SJCRH30 (cell line): ENCODE results near the gene POLR3A. TPM values are rescaled to one million over a fixed set of nuclear protein-coding genes. Genes with fewer than 3 reads are reported as not detected.
"Not testable (repeated sequence)": the region's sequence is repeated elsewhere in the genome, so short reads cannot be mapped to it uniquely, and the experiment has no call there.

Source experiments
- DNase-seq, 2 experiments: peaks; one replicate each; pipeline ENCODE4 v3.0.0-alpha.2; 2015 to 2020
- H3K27ac ChIP-seq: fragments of 250-450 bp; sonication (Bioruptor Pico); 2 replicates; pipeline ENCODE4 v1.5.1; 2020; ENCODE audit warnings: mild to moderate bottlenecking, moderate library complexity
- H3K27me3 ChIP-seq: fragments of 250-450 bp; sonication (Bioruptor Pico); 2 replicates; pipeline ENCODE4 v1.5.1; 2020; ENCODE audit warnings: mild to moderate bottlenecking, moderate library complexity
- H3K36me3 ChIP-seq: fragments of 250-450 bp; sonication (Bioruptor Pico); 2 replicates; pipeline ENCODE4 v1.5.1; 2020; ENCODE audit warnings: mild to moderate bottlenecking, moderate library complexity
- H3K4me1 ChIP-seq: fragments of 250-450 bp; sonication (Bioruptor Pico); 2 replicates; pipeline ENCODE4 v1.5.1; 2020; ENCODE audit warnings: mild to moderate bottlenecking, moderate library complexity
- H3K4me3 ChIP-seq: fragments of 250-450 bp; sonication (Bioruptor Pico); 2 replicates; pipeline ENCODE4 v1.5.1; 2020; ENCODE audit warnings: mild to moderate bottlenecking, moderate library complexity
- H3K9me3 ChIP-seq: fragments of 250-450 bp; sonication (Bioruptor Pico); replicated peaks from 2 replicates; pipeline ENCODE4 v1.5.1; 2020; ENCODE audit warnings: mild to moderate bottlenecking, moderate library complexity
- total RNA-seq: library from RNA; depleted of rRNA; stranded (reverse); fragments of >200 nt; shearing (Covaris generic); gene quantifications from 2 replicates; pipeline ENCODE4 v1.2.3, GENCODE V29; 2014

The POLR3A gene
- total RNA-seq, 1 experiment from 2014 or later, result 22.6 TPM

DNA sequence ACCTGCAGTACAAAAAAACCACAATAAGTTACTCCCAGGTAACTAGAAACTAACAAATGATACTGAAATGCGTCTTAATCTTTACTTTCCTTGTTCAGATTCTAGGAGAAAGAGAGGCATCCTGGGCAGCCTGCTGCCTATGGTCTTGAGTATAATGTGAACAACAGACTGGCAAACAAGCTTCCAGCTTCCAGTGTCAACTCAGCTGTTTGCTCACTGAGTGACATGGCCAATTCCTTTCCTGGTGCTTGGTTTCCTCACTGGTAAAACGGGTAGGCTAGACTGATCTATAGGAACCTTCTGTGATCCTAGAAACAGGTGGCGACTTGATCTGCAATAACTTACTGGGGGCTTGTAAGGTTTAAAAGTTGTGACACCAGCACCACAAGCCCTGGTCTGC, 10.1 kb downstream of the POLR3A start:
- H3K4me1 ChIP-seq, result no peaks in the 10 kb centered on the region
- H3K27me3 ChIP-seq, result no peaks in the 10 kb centered on the region
- no peak for DNase-seq
- H3K4me3 ChIP-seq, result no peak overlapping the region
- no peak overlapping the region for H3K27ac ChIP-seq
- no peaks in the 10 kb centered on the region for H3K9me3 ChIP-seq
- peaks cover 65% of the 10 kb centered on the region for H3K36me3 ChIP-seq

DNA sequence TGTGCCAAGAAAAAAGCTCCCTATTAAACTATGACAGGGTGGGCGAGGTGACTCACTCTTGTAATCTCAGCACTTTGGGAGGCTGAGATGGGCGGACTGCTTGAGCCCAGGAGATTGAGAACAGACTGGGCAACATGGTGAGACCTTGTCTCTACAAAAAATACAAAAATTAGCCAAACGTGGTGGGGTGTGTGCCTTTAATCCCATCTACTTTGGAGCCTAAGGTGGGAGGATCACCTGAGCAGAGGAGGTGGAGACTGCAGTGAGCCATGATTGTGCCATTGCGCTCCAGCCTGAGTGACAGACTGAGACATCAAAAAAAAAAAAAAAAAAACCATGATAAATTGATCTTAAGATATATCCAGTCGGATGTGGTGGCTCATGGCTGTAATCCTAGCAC, 11.5 kb downstream of the POLR3A start:
- Histone ChIP-seq H3K27me3 (no peaks in the 10 kb centered on the region), H3K4me3 (no peak overlapping the region), H3K9me3 (no peaks in the 10 kb centered on the region), H3K4me1 (no peaks in the 10 kb centered on the region), H3K27ac (no peak overlapping the region), H3K36me3 (peaks cover 65% of the 10 kb centered on the region)
- no peak for DNase-seq

DNA sequence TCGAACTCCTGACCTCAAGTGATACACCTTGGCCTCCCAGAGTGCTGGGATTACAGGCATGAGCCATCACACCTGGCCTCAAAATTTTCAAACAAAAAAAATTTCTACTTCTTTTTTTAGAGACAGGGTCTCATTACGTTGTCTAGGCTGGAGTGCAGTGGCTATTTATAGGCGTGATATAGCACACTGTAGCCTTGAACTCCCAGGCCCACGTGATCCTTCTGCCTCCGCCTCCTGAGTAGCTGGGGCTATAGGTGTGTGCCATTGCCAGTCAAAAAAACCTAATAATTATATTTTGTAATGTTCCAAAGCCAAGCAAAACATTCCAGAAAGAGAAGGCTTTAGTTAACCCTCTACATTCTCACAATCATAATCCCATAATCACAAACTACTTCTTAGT, 13.8 kb downstream of the POLR3A start:
- H3K4me3 ChIP-seq, result no peak overlapping the region
- no peaks in the 10 kb centered on the region for H3K4me1 ChIP-seq
- H3K27ac ChIP-seq, result no peak overlapping the region
- H3K27me3 ChIP-seq, result no peaks in the 10 kb centered on the region
- H3K36me3 ChIP-seq, result peaks cover 65% of the 10 kb centered on the region
- no peak for DNase-seq
- no peaks in the 10 kb centered on the region for H3K9me3 ChIP-seq

DNA sequence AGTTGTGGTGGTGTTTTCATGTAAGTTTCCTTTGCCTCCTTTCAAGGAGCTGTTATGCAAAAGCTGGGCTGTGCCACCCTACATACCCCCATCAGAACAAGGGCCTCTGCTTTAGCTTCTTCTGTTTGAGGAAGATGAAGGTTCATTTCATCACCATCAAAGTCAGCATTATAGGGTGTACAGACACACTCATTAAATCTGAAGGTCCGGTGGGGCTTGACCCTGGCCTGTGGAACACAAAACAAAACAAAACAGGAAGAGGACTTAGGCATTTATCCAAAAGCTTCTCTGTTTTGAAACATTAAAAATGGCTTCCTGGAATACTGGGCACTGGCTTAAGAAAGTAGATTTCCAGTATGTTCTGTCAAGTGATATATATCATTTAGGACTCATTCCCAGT, 15.8 kb downstream of the POLR3A start:
- Histone ChIP-seq H3K27ac (no peak overlapping the region), H3K27me3 (no peaks in the 10 kb centered on the region), H3K4me1 (no peaks in the 10 kb centered on the region), H3K9me3 (no peaks in the 10 kb centered on the region), H3K36me3 (peaks cover 59% of the 10 kb centered on the region), H3K4me3 (no peak overlapping the region)
- no peak for DNase-seq

DNA sequence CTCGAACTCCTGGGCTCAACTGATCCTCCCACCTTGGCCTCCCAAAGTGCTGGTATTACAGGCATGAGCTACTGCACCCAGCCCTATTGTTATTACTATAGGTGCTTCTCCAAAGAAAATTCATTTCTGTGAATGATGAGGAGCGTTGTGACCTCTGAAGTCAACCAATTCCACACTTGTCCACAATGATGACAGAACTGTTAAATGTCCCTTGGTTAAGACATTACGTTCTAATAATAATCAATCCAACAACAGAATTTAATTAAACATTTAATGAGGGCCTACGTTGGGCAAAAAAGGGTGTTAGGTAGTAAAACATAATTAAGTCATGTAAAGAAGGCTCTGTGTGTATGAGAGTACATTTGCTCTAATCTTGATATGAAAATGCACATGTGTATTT, 18.2 kb downstream of the POLR3A start:
- H3K36me3 ChIP-seq, result peaks cover 68% of the 10 kb centered on the region

DNA sequence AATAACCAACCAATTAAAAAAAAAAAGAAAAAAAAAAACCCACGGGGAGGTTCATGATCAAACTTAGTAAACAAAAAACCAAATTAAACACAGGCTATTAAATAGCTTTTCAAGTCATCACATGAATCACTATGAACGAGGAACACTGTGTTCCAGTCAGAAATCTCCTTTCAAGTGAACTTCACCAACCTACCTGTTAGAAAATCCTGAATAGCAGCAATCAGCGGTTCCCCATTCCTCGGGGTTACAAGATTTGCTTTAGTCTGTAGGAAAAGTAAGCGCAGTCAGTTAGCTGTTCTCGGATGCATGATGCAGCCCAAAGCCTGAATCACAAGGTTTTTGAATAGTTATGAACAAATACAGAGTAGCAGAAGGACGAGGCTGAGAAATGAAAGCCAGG, 19.0 kb downstream of the POLR3A start:
- DNase-seq, result no peak
- Histone ChIP-seq H3K4me1 (no peaks in the 10 kb centered on the region), H3K4me3 (no peak overlapping the region), H3K27ac (no peak overlapping the region), H3K36me3 (peaks cover 68% of the 10 kb centered on the region), H3K9me3 (no peaks in the 10 kb centered on the region), H3K27me3 (no peaks in the 10 kb centered on the region)

More for the DNA sequence above, 18.2 kb downstream of the POLR3A start:
- no peaks in the 10 kb centered on the region for H3K9me3 ChIP-seq
- DNase-seq, result no peak
- H3K27me3 ChIP-seq, result no peaks in the 10 kb centered on the region
- no peak overlapping the region for H3K4me3 ChIP-seq
- no peaks in the 10 kb centered on the region for H3K4me1 ChIP-seq
- H3K27ac ChIP-seq, result no peak overlapping the region

DNA sequence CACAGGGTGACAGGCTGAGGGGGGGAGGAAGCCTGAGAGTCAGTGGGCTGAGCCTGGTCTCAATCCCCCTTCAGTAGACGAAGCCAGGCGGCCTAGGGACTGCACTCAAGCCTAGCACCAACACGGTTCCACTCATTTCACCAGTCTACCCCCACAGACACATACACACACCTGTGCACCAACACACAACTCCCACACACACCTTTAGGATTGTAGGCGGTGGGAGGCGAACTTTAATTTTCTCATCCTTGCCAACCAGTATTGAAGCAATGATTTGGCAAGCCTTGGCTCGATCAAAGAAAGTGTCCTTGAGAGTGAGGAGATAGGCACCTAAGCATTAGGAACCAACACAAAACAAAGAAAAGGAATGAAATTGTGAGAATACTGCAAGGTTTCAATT, 19.7 kb downstream of the POLR3A start:
- Histone ChIP-seq H3K4me3 (no peak overlapping the region), H3K27me3 (no peaks in the 10 kb centered on the region), H3K36me3 (peaks cover 68% of the 10 kb centered on the region), H3K4me1 (no peaks in the 10 kb centered on the region), H3K9me3 (no peaks in the 10 kb centered on the region), H3K27ac (no peak overlapping the region)
- DNase-seq, result no peak

DNA sequence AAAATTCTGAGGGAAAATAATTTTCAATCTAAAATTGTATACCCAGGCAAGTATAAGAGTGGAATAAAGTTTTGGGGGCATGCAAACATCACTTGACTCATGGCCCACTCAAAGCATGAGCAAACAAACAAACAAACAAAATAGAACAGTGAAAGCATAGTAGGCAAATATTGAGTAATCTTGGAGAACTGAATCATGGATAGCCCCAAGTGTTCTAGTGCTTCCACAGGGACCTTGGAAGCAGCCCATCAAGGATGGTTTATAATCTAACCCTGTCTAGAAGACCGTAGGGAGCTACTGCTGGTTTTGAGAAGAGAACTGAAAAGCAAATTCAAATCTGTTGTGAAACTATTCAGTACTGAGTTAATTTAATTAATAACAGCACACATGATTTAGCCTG, 22.1 kb downstream of the POLR3A start:
- no peak overlapping the region for H3K4me3 ChIP-seq
- no peaks in the 10 kb centered on the region for H3K27me3 ChIP-seq
- no peak overlapping the region for H3K27ac ChIP-seq
- no peaks in the 10 kb centered on the region for H3K9me3 ChIP-seq
- H3K4me1 ChIP-seq, result no peaks in the 10 kb centered on the region
- DNase-seq, result no peak
- H3K36me3 ChIP-seq, result peaks cover 72% of the 10 kb centered on the region

DNA sequence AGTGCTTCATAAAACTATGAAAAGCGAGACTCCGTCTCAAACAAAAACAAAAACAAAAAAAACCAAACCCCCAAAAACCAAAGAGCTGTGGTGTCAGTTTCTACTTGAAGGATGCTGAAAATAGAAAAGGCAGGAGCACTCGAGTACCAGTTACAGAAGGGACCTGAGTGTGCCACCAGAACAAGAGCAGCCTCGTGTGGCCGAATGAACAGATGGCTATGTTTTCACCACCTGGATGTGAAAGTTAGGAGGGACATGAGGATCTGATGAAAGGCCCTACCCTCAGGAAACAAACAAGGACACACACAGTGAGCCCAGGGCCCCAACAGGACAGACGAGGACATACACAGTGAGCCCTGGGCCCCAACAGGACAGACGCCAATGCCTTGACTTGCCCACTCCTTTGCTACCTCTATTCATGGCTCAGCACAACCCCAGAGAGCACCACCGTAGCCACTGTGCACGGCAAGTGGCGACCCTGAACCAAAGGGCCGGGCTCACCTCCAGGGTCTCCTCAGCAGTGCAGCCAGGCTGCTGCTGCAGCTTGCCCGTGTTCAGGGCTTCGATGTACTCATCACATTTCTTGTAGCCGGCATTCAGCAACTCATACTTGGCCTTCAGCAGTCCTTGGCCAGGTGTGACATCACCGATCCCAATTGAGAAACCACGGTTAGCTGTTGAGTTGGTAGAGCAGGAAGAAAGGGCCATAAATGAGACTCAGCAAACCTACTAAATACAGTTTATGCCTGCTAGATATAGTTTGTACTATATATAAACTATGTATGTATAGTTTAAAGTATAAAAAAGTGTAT, 24.9 kb downstream of the POLR3A start:
- no peaks in the 10 kb centered on the region for H3K9me3 ChIP-seq
- no peak for DNase-seq
- no peak overlapping the region for H3K27ac ChIP-seq

DNA sequence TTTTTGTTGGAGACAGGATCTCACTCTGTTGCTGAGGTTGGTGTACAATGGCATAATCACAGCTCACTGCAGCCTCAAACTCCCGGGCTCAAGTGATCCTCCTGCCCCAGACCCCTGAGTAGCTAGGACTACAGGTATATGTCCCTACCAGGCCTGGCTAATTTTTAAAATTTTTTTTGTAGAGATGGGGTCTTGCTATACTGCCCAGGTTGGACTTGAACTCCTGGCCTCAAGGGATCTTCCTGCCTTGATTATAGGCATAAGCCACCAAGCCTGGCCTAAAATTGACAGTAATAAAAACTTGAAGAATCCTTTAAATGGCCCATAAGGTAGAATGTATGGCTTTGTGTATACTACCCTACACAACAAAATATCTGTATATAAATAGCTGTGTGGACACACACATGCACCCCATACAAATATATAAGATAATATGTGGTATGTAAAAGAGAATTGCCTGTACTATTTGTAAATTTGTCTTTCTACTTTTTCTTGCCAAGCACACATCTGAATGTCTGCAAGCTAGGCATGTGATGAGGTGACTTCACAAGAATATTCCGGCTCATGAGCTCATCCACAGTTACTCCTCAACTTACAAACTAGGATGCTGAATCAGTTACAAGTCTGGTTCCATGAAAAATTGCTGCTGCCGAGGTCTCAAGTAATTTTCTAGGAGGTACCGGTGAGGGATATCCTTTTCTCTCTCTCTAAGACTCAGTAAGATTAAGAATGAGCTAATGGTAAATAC, 26.6 kb downstream of the POLR3A start:
- Histone ChIP-seq H3K9me3 (no peaks in the 10 kb centered on the region), H3K4me3 (no peak overlapping the region), H3K4me1 (no peaks in the 10 kb centered on the region), H3K36me3 (peaks cover 83% of the 10 kb centered on the region), H3K27me3 (no peaks in the 10 kb centered on the region), H3K27ac (no peak overlapping the region)
- no peak for DNase-seq

More for the DNA sequence above, 24.9 kb downstream of the POLR3A start:
- Histone ChIP-seq H3K4me3 (no peak overlapping the region), H3K36me3 (peaks cover 76% of the 10 kb centered on the region), H3K4me1 (no peaks in the 10 kb centered on the region), H3K27me3 (no peaks in the 10 kb centered on the region)

DNA sequence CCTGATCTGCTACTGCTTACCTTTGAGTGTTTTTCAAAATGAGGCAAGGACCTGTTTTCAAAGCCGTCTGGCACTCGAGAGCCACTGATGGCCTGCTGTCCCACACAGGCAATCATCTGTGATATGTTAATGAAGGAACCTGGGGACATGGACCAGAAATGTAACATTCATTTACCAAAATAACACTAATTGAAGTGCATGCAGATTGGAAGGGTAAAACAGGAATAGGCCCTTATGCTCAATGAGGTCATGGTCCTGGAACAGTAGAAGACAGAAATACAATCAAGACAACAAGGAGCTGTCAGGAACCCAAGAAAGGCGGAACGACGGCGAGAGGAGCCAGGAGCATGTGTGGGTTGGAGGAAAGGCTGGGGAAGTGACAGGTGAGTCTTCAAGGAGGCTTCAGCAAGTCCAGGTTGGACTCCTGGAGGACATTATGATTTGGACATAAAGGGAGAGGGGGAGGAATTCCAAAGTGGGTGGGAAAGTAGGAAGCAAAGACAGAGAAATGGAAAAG, 28.3 kb downstream of the POLR3A start:
- Histone ChIP-seq H3K27me3 (no peaks in the 10 kb centered on the region), H3K27ac (no peak overlapping the region), H3K9me3 (no peaks in the 10 kb centered on the region), H3K4me3 (no peak overlapping the region), H3K36me3 (peaks cover 72% of the 10 kb centered on the region), H3K4me1 (no peaks in the 10 kb centered on the region)
- no peak for DNase-seq

DNA sequence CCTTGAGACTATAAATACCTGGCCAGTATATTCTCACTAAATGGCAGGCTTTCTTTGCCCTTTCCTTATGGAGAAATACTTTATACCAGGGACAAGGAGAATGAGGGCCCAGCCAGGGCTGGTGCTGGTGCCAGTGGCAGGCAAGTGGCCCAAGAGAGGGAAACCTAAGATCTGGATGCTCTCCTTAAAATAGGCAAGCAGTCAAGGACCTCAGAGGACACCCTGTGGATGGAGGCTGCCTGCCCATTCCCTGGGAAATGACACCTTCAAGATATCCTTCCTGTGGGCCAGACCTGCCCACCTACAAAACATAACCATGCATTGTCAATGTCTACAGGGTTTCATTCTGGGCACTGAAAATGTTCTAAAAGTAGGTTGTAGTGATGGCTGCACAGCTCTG, 29.1 kb downstream of the POLR3A start:
- peaks cover 65% of the 10 kb centered on the region for H3K36me3 ChIP-seq
- no peak overlapping the region for H3K4me3 ChIP-seq
- no peak for DNase-seq
- no peaks in the 10 kb centered on the region for H3K4me1 ChIP-seq
- H3K27ac ChIP-seq, result no peak overlapping the region
- H3K27me3 ChIP-seq, result no peaks in the 10 kb centered on the region
- H3K9me3 ChIP-seq, result no peaks in the 10 kb centered on the region

DNA sequence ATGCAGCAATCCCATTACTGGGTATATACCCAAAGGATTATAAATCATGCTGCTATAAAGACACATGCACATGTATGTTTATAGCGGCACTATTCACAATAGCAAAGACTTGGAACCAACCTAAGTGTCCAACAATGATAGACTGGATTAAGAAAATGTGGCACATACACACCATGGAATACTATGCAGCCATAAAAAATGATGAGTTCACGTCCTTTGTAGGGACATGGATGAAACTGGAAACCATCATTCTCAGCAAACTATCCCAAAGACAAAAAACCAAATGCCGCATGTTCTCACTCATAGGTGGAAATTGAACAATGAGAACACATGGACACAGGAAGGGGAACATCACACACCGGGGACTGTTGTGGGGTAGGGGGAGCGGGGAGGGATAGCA, 30.5 kb downstream of the POLR3A start:
- not testable (repeated sequence) for DNase-seq, H3K9me3 ChIP-seq, H3K4me1 ChIP-seq, H3K4me3 ChIP-seq, H3K27me3 ChIP-seq, H3K27ac ChIP-seq
- H3K36me3 ChIP-seq, result peaks cover 58% of the 10 kb centered on the region

DNA sequence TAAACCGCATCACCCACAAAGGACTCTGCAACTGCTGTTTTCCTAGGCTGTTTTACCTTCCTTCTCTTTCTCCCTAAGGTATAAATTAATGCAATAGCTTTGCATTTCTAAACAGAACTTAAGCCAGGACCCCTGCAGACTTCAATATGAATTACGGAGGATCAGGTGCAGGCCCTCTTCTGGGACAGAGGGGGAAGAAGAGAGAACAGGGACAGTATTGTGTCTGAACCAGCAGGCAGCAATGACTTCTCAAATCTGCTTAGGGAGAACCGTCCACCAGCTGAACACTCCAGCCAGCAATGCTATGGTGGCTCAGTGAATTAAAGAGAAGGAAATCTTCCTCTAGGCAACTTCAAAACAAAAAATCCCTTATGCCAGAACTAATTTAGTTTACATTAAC, 35.7 kb downstream of the POLR3A start:
- no peaks in the 10 kb centered on the region for H3K9me3 ChIP-seq

DNA sequence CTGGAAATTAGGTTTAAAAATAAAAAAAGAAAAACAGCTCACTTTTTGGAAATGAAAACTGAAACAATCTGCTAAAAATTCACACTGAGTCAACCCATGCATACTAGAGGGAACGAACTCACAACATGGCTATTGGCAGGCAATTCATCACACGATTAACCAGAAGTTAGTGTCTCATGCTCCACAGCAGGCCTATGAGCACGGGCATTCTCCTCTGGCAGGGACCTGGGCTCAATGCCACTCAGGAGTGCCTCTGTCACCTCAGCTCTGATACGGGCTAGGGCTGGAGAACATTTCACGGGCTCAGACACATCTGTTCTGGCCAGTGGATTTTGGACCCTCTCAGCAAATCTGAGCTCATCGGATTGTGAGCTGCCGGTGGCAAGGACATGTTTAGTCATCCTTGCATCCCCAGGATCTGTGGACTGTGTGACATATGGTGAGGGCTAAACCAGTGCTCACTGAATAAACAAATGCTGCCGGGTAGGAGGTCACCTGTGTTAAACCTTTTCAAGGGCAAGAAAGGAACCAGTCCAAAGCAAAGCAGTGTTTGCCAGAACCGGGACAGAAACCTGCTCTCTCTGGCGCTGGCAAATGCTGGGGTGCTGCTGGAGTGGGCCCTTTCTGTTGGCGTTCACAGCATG, 40.1 kb downstream of the POLR3A start:
- H3K27ac ChIP-seq, result no peak overlapping the region
- no peaks in the 10 kb centered on the region for H3K9me3 ChIP-seq
- DNase-seq, result no peak
- H3K36me3 ChIP-seq, result peaks cover 65% of the 10 kb centered on the region
- no peak overlapping the region for H3K4me3 ChIP-seq
- no peaks in the 10 kb centered on the region for H3K4me1 ChIP-seq
- no peaks in the 10 kb centered on the region for H3K27me3 ChIP-seq

More for the DNA sequence above, 35.7 kb downstream of the POLR3A start:
- H3K27ac ChIP-seq, result no peak overlapping the region
- H3K36me3 ChIP-seq, result peaks cover 58% of the 10 kb centered on the region
- H3K4me1 ChIP-seq, result no peaks in the 10 kb centered on the region
- DNase-seq, result peak in 1 of 2 experiments; percentile 10
- no peak overlapping the region for H3K4me3 ChIP-seq
- H3K27me3 ChIP-seq, result no peaks in the 10 kb centered on the region
